AG08395 (cell line): Measurements from ENCODE around the gene GTF2E1.
A peak's percentile ranks its signal among the peaks of the same experiment; 100 is the strongest.
"Not testable (repeated sequence)": the region's sequence is repeated elsewhere in the genome, so short reads cannot be mapped to it uniquely, and the experiment has no call there.

Experiments used
- DNase-seq: peaks from one replicate; pipeline ENCODE4 v3.0.0; 2012; ENCODE audit warnings: mixed read lengths, low spot score

GTF2E1 gene

GRCh38 chr3:120756061-120756460, 13.5 kb downstream of the GTF2E1 start:
- DNase-seq: no peak

GRCh38 chr3:120758551-120758950, 16.0 kb downstream of the GTF2E1 start:
- DNase-seq: not testable (repeated sequence)

- no peak for DNase-seq
These were observed 20.1 kb downstream of the GTF2E1 start for GRCh38 chr3:120762615-120763014.

- DNase-seq: no peak
These were observed 21.1 kb downstream of the GTF2E1 start for GRCh38 chr3:120763601-120764000.

- DNase-seq: no peak
These were observed 21.7 kb downstream of the GTF2E1 start for GRCh38 chr3:120764206-120764605.

DNA sequence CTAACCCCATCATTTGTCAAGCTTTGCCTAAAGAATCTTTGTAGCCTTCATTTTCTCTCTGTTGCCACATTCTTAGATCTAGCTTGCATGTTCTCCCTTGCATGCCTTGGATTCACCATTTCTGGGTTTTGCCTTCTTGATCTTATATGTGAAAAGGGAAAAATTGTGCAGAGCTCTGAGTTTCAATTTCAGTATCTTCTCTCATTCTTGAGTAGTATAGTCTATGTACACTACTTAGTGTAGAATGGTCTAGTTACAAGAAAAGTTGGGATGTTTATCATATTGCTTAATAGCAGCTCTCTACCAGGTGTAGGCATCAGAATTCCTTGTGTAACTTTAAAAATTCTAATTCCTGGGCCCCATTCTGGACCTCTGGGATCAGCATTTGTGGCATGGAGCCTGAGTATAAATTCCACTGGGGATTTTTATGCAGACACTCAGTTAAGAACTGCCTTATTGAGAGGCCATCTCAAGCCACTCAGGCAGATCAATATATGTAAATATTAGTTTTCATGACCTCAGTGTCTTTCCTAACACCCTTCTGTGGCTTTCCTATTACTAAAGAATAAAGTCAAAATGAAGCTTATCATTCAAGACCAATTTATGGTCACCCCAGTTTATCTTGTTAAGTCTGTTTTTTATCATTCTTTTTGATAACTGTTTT, 23.4 kb downstream of the GTF2E1 start:
- no peak for DNase-seq

GRCh38 chr3:120766576-120766975, 24.0 kb downstream of the GTF2E1 start:
- no peak for DNase-seq

DNA sequence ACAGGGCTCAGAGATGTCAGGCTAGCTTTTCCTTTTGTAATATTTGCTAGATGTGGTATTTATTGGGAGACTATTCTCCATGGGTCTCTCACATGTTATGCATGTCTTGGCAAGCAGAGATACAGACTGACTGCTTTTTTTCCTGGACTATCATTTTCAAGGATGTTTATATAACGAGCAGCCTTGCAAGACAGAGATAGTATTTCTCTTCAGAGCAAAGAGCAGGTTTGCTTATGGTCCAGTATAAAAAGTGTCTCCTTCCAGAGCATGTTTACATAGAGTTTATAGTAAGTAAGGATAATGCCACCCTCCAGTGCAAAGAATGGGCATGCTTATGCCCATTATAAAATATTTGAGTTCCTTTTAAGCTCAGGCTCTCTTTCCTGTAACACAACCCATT, 24.6 kb downstream of the GTF2E1 start:
- DNase-seq: no peak

- no peak for DNase-seq
These were observed 26.9 kb downstream of the GTF2E1 start for GRCh38 chr3:120769436-120769835.

GRCh38 chr3:120770891-120771290, 28.3 kb downstream of the GTF2E1 start:
- DNase-seq: no peak

- no peak for DNase-seq
These were observed 29.5 kb downstream of the GTF2E1 start for GRCh38 chr3:120772081-120772480.

- no peak for DNase-seq
These were observed 31.4 kb downstream of the GTF2E1 start for GRCh38 chr3:120773932-120774331.

GRCh38 chr3:120775411-120775810, 32.9 kb downstream of the GTF2E1 start:
- no peak for DNase-seq

DNA sequence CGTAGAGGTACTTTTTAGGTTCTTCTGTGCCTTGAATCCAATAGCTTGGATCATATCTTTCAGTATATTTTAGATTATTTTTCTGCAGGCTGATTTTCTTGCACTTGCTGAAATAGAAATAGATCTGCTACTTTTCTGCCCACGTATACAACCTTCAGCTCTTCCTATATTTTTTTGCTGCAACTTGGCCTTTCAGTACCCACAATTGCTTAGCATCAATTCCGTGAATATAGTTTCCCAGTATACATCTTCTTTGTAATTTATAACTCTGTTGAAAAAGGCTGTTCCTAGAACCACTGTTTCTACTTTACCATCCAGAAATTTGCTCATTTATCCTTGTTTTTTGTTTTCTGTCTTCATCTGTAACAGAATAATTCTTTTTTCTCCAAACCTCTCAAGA, 36.2 kb downstream of the GTF2E1 start:
- no peak for DNase-seq

DNA sequence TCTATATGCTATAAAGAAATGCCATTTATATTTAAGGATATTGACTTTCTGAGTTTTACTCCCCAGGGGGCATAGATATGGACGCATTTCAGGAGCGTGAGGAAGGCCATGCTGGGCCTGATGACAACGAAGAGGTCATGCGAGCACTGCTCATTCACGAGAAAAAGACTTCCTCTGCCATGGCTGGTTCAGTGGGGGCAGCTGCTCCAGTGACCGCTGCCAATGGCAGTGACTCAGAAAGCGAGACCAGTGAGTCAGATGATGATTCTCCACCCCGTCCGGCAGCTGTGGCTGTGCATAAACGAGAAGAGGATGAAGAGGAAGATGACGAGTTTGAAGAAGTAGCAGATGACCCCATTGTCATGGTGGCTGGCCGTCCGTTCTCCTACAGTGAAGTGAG, 38.4 kb downstream of the GTF2E1 start:
- no peak for DNase-seq

DNA sequence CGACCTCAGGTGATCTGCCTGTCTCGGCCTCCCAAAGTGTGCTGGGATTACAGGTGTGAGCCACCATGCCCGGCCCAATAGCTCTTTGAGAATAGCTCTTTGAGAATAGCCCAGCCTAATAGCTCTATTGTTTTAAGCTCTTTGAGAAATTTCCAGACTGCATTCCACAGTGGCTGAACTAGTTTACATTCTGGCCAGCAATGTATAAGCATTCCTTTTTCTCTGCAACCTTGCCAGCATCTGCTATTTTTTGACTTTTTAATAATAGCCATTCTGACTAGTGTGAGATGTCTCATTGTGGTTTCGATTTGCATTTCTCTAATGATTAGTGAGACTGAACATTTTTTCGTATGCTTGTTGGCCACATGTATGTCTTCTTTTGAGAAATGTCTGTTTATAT, 43.3 kb downstream of the GTF2E1 start:
- not testable (repeated sequence) for DNase-seq

DNA sequence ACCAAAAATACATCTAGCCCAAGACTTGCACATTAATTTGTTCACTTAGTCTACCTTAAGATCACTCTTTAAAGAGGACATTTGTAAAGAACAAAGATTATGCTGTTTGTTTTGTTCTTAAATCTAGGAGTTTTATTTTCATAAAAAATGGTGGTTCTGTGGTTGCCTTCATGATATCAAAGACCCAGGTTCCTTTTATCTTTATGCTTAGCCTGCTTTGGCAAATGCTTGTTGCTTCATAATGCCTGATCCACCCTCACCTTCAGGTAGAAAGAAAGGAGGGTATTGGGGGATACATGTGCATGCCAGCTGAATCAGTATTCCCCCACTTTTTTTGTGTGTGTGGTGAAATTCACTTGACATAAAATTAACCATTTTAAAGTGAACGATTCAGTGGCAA, 48.5 kb downstream of the GTF2E1 start:
- no peak for DNase-seq

- peak; percentile 77 for DNase-seq
These were observed 49.4 kb downstream of the GTF2E1 start for GRCh38 chr3:120791913-120792312.

DNA sequence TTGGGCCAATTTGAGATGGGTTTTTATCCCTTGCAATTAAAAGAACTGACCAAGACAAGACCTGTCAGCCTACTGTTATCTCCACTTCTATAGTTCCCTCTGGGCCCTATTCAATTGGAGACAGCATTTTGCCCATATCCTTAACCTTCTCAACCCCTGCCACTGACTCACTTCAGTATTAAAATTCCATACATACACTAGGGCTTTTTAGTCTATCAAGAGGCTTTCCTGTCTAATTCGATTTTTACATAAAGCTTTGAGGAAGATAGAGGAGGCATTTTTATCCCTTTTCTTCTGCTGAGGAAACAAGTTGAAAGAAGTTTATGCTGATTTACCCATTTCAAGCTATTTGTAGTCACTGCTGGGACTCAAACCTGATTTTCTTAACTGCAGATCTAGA, 51.1 kb downstream of the GTF2E1 start:
- DNase-seq: no peak

GRCh38 chr3:120795017-120795648, 52.6 kb downstream of the GTF2E1 start:
- DNase-seq: peak; percentile 65

GRCh38 chr3:120795959-120796358, 53.4 kb downstream of the GTF2E1 start:
- no peak for DNase-seq

- no peak for DNase-seq
These were observed 54.4 kb downstream of the GTF2E1 start for GRCh38 chr3:120796976-120797375.

GRCh38 chr3:120797857-120798256, 55.3 kb downstream of the GTF2E1 start:
- DNase-seq: no peak

DNA sequence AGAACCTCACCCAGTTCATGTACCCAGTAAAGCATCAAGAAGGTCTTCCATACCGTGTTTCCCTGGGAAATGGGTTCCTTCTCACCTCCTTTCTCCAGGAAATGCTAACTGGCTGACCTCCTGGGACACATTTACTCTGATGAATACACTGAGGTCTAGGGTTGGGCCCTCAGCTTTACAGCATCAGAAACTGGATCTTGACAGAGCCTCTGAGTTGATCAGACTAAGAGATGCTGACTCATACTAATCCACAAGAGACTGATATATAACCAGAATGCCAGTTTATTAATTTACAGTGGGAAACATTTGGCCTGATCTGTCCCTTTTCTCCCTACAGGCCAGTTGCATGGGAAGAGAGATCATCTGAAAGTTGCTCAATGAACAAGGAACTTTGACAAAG, 55.8 kb downstream of the GTF2E1 start:
- DNase-seq: no peak
